Left ventricle myocardium superior (tissue), 1 donor: ENCODE data around the gene DENND10. TPM values are rescaled to one million over a fixed set of nuclear protein-coding genes. Genes with fewer than 3 reads are reported as not detected.

Source experiments
- total RNA-seq: library from RNA; stranded (reverse); fragmentation: NEBNext Ultra II Directional; extraction: Animal tissue kit (Norgen Biotek cat#: 25700); gene quantifications from one replicate; pipeline ENCODE4 v1.2.1, GENCODE V29; 2021
- donor health status: DM: no; HTN: yes; CAD: no; lungs with severe emphysema.

The DENND10 gene
- total RNA-seq, 1 donor from 2014 or later: 19.7 TPM

Other genes starting within 250 kb of the DENND10 start
- 8.7 TPM for gene NANOS1, start 74.4 kb upstream of the DENND10 start, total RNA-seq
- gene EIF3A, start 23.3 kb upstream of the DENND10 start, total RNA-seq: 106 TPM
- 43.0 TPM for gene SFXN4, start 61.6 kb downstream of the DENND10 start, total RNA-seq
- gene PRDX3, start 74.7 kb downstream of the DENND10 start, total RNA-seq: 288 TPM
- gene GRK5, start 103.5 kb downstream of the DENND10 start, total RNA-seq: 43.4 TPM